HG02678 (cell line): ENCODE results near the gene ADCY3.

Experiments used
- ATAC-seq: cut with Tn5 transposase; IDR thresholded peaks from one replicate; pipeline ENCODE4 v1.9.1; 2021; ENCODE audit warnings: mild to moderate bottlenecking, moderate library complexity; ENCODE audit not compliant: unreplicated experiment

Gene ADCY3

GRCh38 chr2:24920098-24920808 is at the start of gene ADCY3:
Gene ADCY3 (minus strand): TSS chr2:24920237. CDS start chr2:24918987, 1,250 bp downstream.
- ATAC-seq: peak; percentile 63

GRCh38 chr2:24969784-24970183 is 49.7 kb upstream of the ADCY3 start:
- no peak for ATAC-seq

GRCh38 chr2:24961903-24962302 is 41.9 kb upstream of the ADCY3 start:
- no peak for ATAC-seq

- no peak for ATAC-seq
Measured at GRCh38 chr2:24959761-24960160, 39.7 kb upstream of the ADCY3 start.

GRCh38 chr2:24958411-24958935 is 38.4 kb upstream of the ADCY3 start:
- no peak for ATAC-seq

GRCh38 chr2:24957976-24958375 is 37.9 kb upstream of the ADCY3 start:
- no peak for ATAC-seq

GRCh38 chr2:24957221-24957620 is 37.2 kb upstream of the ADCY3 start:
- no peak for ATAC-seq

GRCh38 chr2:24955921-24956320 is 35.9 kb upstream of the ADCY3 start:
- no peak for ATAC-seq

GRCh38 chr2:24955232-24955631 is 35.2 kb upstream of the ADCY3 start:
- no peak for ATAC-seq

- ATAC-seq: no peak
Measured at GRCh38 chr2:24950102-24950501, 30.1 kb upstream of the ADCY3 start.

GRCh38 chr2:24948506-24948905 is 28.5 kb upstream of the ADCY3 start:
- ATAC-seq: no peak

GRCh38 chr2:24947561-24948157 is 27.6 kb upstream of the ADCY3 start:
- no peak for ATAC-seq

- ATAC-seq: no peak
Measured at GRCh38 chr2:24945907-24946306, 25.9 kb upstream of the ADCY3 start.

GRCh38 chr2:24943427-24944053 is 23.5 kb upstream of the ADCY3 start:
- no peak for ATAC-seq

- ATAC-seq: no peak
Measured at GRCh38 chr2:24939353-24939752, 19.3 kb upstream of the ADCY3 start.

GRCh38 chr2:24937236-24937635 is 17.2 kb upstream of the ADCY3 start:
- no peak for ATAC-seq

- no peak for ATAC-seq
Measured at GRCh38 chr2:24935145-24935544, 15.1 kb upstream of the ADCY3 start.

GRCh38 chr2:24932715-24933114 is 12.7 kb upstream of the ADCY3 start:
- no peak for ATAC-seq

GRCh38 chr2:24930768-24931167 is 10.7 kb upstream of the ADCY3 start:
- ATAC-seq: peak; percentile 78

GRCh38 chr2:24929230-24929629 is 9.2 kb upstream of the ADCY3 start:
- no peak for ATAC-seq

- ATAC-seq: no peak
Measured at GRCh38 chr2:24928036-24928435, 8.0 kb upstream of the ADCY3 start.
